Stimulated activated CD8-positive, alpha-beta memory T cell treated with anti-CD3 and anti-CD28 coated beads, Interleukin-15, amount 100 ng/mL, for 1 hour (primary cell): ENCODE measurements around the gene SRPK2.
"Not testable (repeated sequence)": the region's sequence is repeated elsewhere in the genome, so short reads cannot be mapped to it uniquely, and the experiment has no call there.

Experiments
- DNase-seq: peaks from one replicate; pipeline ENCODE4 v3.0.0-alpha.2; 2020; ENCODE audit warnings: low read depth

SRPK2 gene

DNA sequence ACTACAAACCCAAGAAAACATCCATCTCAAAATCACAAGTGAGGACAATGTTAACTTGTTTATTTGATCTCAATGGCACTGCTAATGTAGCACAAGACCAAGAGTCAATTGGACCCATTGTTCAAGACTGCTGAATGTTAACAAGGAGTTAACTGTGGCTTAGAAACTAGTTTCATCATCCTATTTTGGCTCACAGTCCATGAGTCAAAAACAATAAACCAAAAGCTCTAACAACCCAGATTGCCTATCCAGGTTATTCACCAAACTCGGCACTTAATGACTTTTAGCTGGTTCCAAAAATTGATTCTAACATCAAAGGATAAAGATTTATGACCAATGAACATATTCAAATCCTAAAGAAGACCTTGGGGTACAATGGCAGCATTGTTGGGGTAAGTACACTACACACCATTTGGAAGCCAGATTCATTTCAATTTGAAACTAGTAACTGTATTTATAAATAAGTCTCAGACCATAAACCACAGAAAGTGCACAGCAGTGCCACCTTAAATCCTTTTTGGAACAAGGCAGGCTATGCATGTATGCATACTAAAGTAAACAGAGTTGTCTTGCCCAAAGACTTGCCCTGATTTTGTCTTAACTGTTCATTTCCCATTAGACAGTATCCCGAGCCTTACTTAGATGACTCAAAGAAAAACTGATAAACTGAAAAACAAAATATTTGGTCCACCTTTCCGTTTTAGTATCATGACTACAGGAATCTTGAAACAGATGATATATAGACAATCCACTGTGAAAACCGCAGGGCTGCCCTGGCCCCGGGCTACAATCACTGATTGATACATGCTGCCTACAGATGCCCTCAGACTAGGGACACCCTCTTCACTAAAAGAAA, 84.5 kb downstream of the SRPK2 start:
- no peak for DNase-seq

DNA sequence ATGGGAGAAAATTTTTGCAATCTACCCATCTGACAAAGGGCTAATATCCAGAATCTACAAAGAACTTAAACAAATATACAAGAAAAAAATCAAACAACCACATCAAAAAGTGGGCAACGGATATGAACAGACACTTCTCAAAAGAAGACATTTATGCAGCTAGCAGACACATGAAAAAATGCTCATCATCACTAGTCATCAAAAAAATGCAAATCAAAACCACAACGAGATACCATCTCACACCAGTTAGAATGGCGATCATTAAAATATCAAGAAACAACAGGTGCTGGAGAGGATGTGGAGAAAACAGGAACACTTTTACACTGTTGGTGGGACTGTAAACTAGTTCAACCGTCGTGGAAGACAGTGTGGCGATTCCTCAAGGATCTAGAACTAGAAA, 88.1 kb downstream of the SRPK2 start:
- not testable (repeated sequence) for DNase-seq

DNA sequence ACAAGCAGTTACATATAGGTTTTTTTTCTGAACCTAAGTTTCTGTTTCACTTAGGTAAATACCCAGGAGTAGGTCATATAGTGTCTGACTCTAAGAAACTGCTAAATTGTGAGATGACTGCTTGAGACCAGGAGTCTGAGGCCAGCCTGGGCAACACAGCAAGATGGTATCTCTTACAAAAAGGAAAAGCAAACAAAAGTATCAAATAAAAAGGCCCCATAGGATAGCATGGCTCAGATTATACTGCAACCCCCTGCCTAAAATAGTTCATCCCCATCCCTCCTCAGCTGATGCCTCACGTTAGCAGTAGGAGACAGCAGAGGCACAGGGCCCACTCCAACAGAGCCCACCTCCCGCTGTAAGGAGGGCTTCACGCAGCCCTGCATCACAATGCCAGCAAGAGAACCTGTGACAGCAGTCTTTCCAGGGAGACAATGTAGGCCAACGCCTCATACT, 90.3 kb downstream of the SRPK2 start:
- DNase-seq: no peak

DNA sequence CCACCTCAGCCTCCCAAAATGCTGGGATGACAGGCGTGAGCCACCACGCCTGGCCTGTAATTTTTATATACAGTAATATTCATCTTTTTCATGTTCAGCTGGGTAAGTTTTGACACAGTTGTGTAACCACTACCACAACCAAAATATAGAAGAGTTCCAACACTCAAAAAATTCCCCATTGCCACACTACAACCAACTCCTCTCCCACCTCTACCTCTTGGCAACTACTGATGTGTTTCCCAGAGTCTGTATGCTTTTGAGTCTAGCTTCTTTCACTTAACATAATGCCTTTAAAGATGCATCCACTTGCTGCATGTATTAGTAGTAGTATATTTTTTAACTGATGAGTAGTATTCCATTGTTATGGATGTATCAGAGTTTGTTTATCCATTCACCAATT, 90.7 kb downstream of the SRPK2 start:
- no peak for DNase-seq

DNA sequence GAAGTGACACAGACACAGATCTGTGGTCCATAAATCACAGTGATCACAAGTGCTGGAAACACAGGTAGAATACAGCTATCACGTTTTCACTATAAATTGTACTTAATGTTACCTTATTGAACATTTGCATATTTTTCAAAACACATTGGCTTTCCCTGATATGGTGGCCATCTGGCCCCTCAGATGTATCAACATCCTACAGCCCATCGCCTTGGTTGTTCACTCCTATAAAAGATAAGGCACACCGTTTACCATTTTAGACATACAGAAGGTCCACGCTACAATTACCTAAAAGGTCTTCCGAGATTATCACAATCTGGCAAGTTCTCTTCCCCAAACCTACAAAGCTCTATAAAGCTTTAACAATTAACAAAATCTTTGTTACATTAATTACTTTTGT, 91.4 kb downstream of the SRPK2 start:
- DNase-seq: no peak

DNA sequence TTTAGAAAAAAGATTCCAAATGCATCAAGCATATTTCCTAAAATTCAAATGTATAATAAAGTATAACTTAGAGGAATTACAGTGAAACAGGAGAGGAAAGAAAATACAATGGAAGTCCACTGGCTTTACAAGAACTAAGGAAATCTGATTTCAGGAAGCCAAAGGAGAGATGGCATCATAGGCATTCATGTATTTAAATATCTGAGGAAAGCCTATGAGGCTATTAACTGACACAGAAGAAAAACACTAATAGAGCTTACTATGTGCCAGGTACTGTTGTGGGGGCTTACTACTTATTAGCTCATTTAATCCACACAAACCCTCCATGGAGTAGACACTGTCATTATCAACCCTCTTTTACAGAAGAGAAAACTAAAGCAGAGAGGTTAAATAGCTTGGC, 92.2 kb downstream of the SRPK2 start:
- no peak for DNase-seq

DNA sequence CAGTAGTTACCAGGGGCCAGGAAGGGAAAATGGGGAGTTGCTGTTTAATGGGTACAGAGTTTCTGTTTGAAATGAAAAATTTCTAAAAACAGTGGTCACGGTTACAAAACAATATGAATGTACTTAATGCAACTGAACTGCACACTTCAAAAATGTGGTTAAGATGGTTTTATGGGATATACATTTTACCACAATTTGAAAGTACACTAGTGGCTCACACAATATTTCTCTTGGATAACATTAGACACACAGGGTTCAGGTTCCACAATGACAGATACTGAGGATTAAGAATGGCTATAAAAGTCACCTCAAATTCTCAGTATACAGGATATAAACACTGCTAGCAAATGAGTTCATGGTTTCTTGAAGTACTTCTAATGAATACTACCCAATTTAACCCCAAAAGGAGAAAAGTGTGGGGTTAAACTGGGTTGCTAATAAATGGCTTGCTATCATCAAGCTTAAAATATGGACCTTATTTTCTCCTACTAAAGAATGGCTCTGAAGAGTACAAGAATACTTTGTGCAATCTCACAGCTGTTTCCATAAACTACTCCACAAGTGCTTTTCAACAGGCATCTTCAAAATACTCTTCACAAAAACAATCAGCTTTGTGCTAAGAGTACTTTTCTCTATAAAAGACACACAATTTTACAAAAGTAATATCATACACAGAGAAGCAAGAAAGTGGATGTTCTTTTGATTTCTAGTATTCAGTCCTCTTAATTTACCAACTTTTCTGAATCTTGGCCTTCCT, 92.9 kb downstream of the SRPK2 start:
- no peak for DNase-seq

DNA sequence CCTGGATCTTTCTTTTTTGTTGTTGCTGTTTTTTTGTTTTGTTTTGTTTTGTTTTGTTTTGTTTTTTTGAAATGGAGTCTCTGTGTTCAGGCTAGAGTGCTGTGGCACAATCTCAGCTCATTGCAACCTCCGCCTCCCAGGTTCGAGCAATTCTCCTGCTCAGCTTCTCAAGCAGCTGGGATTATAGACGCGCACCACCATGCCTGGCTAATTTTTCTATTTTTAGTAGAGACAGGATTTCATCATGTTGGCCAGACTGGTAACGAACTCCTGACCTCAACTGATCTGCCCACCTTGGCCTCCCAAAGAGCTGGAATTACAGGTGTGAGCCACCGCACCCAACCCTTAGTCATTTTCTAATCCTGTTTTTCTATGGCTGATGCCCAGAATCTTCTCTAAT, 94.2 kb downstream of the SRPK2 start:
- DNase-seq: not testable (repeated sequence)

DNA sequence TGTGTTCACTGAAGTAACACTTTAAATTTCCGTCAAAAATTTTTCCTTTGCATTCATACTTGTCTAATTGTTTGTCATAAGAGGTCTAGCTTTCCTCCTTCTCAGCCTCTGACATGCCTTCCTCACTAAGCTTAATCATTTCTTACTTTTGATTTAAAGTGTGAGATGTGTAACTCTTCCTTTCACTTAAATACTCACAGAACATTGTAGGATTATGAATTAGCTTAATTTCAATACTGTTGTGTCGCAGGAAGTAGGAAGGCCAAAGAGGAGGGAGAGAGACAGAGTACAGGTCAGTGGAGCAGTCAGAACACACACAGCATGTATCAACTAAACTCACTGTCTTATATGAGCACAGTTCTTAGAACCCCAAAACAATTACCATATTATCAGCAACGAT, 99.0 kb downstream of the SRPK2 start:
- no peak for DNase-seq

DNA sequence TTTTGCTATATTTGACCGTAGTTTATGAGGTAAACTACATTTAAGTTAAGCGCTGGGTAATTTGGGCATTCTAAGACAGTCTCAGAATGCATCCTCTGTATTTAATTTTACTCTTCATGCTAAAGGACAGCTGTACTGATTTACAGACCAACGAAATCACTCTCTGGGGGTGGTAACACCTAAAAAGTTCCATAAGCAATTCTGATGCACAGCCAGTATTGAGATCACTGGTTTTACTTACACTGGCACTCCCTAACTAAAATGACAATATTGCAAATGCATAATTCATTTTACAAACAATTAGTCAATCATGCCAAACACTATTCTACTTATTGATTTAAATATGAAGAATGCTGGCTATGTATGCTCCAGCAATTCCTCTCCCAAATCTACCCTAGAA, 102.3 kb downstream of the SRPK2 start:
- no peak for DNase-seq

DNA sequence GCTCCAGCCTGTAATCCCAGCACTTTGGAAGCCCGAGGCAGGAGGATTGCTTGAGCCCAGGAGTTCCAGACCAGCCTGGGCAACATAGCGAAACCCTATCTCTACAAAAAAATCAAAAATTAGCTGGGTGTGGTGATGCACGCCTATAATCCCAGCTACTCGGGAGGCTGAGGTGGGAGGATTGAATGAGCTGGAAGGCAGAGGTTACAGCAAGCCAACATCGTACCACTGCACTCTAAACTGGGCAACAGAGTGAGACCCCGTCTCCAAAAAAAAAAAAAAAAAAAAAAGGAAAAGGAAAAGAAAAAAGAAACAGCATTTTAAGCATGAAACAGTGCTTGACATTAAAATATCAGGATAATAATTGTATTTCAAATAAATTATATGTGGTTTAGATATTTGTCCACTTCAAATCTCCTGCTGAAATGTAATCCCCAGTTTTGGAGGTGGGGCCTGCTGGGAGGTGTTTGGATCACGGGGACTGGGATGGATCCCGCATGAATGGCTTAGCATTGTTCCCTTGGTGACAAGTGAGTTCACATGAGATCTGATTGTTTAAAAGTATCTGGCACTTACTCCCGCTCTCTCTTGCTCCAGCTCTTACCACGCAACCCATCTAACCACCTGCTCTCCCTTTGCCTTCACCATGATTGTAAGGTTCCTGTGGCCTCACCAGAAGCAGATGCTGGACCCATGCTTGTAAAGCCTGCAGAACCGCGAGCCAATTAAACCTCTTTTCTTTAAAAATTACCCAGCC, 103.4 kb downstream of the SRPK2 start:
- no peak for DNase-seq

DNA sequence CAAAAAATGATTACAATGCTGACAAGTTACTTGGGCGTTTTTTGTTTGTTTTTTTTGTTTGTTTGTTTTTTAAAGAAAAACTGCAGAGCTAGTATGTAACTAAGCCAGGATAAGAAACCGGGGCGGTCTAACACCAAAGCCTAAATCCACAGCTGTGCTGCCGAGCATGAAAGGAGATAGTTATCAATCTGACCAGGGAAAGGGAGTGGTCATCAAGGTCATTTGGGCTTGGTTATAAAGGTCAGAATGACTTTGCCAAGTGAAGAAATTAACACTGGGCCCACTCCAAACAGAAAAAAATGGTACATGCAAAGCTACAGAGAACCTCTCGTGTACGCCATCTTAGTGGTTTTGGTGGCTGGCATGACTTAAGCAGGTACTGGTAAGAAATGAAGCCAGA, 104.7 kb downstream of the SRPK2 start:
- no peak for DNase-seq

DNA sequence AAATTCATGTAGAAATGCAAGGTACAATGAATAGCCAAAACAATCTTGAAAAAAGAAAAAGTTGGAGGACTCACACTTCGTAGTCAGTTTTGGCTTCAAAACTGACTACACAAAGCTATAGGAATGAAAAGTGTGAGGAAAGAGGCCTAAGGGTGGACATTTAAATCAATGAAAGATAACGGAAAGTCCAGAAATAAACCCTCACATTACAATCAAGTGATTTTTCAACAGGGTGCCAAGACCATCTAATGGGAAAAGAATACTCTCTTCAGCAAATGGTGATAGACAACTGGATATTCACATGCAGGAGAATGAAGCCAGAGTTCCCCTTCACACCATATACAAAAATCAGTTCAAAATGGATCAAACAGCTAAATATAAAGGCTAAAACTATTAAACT, 106.8 kb downstream of the SRPK2 start:
- DNase-seq: no peak

DNA sequence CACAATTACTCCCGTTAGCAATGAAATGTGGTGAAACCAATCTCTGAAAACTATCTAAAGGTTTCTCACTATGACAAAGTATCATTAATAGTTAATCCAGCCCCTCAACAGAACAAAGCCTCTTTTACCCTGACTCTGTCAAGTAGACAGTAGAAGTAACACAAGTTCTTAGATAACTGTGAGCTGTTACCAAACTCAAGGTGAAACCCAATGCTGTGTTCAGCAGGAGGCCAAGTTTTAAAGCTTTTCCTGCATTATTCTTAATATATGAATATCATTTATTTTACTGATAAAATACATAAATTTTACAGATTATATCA, 109.1 kb downstream of the SRPK2 start:
- no peak for DNase-seq

DNA sequence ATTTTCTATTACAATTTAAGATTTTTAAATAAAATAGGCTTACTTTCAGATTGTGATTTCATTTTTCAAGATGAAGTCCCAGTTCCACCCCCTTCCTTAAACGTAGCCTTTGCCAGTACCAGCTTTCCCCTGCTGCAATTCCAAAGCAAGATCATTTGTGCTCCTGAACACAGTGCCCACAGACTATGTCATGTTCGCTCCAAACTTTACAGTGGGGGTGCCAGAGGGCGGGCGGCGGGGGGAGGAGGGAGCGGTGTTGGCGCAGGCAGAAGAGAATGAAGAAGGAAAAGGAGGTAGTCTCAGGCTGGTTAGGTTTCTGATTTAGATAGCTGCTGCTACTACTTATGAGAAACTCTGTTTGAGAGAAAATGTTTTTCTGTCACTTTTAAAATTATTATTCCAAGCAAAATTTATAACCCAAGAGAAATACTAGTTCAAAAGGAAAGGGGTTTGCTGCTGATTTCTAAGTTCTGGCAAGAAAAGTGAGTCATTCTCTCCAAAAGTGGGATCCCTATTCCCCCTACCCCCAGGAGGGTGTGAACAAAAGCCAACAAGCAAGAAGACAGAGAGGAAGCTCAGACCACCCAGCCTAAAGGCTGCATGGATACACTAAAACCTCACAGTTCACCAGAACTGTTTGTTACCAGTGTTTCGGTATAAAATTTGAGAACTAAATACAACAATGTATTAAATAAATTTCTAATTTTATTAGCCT, 109.6 kb downstream of the SRPK2 start:
- no peak for DNase-seq

DNA sequence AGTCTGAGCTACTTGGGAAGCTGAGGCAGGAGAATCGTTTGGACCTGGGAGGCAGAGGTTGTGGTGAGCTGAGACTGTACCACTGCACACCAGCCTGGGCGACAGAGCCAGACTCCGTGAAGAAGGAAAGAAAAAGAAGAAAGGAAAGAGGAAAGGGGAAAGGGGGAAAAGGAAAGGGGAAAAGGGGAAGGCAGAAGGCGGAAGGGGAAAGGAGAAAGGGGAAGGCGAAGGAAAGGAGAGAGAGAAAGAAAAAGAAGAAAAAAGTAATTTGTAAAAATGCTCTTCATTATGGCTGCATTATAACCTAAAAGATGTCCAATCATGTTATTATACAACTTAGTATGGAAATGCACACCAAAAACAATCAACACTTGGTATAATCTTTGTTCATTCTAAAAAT, 110.2 kb downstream of the SRPK2 start:
- DNase-seq: no peak

DNA sequence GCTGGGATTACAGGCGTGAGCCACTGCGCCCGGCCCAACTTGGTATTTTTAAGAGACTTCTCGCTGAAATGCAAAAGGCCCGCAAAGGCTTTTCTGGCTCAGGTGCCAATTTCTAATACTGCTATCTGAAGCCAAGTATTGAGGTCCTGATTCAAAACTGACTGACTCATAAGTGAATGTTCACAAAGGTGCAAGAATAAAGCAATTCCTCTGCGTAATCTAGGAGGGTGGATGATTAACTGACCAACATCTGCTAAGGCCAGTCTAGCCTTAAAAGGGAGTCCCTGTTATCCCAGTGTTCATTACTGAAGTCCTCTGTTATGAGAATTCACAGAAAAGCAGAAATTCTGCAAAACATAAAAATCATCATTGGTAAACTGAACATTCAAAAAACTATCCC, 111.4 kb downstream of the SRPK2 start:
- no peak for DNase-seq

DNA sequence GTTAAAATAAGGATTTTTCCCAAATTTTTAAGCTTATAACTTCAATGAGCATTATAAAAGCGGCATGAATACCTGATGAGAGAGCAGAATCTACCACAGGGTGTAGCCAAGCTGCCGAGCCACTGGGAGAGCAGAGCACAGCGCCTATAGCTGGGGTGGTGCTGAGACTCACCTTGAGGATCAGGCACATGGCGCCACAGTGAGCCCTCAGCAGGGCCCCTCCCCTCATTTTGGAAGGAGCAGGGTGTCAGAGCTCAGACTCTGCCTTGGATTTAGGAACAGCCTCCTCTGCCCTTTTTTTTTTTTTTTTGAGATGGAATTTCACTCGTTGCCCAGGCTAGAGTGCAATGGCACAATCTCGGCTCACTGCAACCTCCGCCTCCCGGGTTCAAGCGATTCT, 118.6 kb downstream of the SRPK2 start:
- no peak for DNase-seq

DNA sequence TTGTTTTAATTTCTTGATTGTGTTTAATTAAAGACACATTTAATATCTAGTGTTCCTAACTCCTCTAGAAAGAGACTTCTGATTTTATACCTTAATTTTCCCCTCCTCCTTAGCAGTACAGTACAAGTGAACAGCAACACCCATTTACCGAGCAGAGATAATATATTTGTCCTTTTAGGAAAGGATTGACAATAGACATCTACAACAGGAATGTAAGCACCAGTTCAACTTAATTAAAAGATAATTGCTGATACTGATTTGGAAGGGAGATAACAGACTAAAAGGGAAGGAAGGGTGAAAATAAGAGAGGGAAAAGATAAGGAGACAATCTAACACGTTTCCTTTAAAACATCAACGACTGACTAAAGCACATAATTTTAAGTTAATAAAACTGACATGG, 119.3 kb downstream of the SRPK2 start:
- DNase-seq: no peak

DNA sequence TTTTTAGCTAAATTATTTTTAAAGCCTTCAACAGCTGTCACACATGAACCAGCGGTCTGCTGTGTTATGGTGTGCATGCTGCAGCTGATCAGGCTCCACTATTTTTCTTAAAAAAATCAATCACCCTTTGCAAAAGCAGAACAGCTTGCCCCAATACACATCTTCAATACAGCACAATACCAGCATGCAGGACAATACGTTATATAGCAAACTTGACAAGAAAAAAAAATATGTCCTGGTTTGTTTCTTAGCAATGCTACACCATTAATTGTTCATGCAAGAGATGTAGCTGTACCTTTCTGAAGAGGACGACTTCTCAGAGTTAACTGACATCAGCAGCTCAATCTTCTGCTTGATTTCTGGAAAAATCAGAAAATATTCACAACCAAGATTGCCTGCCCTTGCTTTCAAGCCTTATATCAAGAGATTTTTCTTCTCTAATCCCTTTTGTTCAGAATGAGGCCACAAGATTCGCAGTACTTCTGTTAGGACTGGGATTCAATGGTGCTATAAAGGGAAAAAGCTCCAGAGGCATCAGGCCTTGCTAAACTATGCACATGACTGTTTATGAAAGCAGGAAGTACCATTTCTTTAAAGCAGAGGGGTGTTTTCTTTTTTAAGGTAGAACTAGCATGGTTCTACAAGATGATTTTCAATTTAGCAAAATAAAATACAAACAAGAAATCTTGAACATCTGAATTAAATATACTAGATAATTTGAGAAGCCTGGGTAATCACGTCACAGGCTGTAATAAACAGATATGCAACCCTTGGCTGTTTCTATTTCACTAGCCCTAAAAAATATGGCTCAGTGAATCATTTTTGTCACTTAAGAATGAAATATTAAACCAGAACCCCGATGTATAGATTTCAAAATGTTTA, 120.0 kb downstream of the SRPK2 start:
- DNase-seq: no peak

DNA sequence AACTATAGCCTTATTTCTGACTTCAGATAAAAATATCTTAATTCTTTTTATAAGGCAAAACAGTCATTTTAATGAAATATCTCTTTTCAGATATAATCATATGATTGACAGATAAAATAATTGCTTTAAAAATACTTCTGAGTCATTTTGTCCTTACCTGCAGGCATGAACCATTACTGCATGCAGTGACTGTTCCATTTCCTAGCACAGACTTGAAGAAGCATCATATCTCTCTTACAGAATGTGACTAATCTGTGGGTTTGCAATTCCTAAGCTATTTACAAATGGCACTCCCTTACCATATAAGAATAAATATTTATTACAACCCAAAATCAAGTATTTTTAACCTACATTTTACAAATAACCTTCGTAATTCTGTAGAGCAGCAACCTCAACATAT, 120.7 kb downstream of the SRPK2 start:
- DNase-seq: no peak
